DMS53 treated with DMSO at 0.1 percent for 48 hours (cell line): ENCODE data around the gene WDR74.
"Not testable (repeated sequence)": the region's sequence is repeated elsewhere in the genome, so short reads cannot be mapped to it uniquely, and the experiment has no call there.

Experiments used
- DNase-seq: peaks from one replicate; lab custom pipeline; 2025; ENCODE audit not compliant: unreplicated experiment; lab: John Stamatoyannopoulos, UW

Gene WDR74

DNA sequence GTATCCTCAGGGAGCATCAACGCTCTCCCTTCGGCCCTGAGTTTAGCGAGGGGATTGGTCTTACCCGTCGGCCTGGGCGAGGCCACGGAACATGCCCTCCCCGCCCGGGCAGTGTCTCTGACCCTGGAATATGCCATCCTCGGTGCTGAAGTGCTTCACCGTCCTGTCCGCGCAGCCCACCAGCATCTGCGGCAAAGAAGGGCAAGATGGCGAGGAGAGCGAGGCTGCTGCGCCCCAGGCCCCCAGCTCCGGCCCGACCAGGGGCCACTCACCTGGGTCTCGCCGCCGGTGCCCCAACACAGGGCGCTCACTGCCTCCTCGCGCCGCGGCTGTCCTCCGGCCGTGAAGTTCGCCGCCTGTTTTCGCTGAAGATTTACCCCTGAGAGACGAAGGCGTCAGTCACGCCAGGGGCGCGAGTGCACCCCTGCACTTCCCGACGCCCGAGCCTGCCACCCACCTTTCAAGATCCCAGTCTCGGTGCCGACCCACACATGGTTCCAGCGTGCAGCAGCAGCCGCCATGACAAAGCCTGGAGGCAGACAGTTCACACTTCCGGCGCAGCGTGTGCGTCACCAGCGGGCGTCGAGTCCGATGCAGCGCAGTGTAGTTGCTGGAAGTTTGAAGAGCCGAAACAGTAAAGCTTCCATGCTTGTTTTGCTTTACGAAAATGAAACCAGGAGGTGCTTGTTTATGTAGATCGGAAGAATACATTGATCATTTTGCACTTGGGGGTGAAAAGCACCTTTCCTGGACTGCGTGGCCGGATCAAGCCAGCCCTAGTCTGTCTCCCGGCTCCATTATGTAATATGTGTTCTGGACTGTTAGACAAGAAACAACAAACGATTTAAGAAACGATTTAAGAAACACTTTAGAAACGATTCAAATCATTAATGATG lies at the start of gene WDR74:
WDR74 (minus strand) TSS at position 541 of the 896 bp plus-strand sequence; CDS start at position 521, 20 bp downstream.
- DNase-seq, result peak; percentile 86

DNA sequence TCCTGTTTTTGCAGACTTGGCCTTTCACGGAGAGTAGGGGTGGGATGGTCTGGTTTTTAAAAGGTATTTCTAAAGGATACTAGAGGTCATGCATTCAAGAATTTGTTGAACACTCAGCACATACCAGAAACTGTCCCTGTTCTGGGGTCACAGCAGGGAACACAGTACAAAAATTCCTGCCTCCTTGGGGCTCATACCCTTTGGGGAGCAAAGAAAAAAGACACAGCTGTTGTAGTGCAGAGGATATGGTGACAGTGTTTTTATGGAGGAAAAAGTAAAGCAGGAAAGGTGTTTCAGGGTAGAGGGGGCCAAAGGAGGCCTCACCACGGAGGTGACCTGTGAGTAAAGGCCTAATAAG lies 49.7 kb upstream of the WDR74 start:
- DNase-seq, result no peak

DNA sequence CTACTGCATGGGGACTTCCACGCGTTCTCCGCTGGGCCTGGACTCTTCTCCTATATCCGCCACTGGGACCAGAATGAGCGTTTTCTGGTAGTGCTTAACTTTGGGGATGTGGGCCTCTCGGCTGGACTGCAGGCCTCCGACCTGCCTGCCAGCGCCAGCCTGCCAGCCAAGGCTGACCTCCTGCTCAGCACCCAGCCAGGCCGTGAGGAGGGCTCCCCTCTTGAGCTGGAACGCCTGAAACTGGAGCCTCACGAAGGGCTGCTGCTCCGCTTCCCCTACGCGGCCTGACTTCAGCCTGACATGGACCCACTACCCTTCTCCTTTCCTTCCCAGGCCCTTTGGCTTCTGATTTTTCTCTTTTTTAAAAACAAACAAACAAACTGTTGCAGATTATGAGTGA lies 49.0 kb upstream of the WDR74 start:
- DNase-seq, result no peak

DNA sequence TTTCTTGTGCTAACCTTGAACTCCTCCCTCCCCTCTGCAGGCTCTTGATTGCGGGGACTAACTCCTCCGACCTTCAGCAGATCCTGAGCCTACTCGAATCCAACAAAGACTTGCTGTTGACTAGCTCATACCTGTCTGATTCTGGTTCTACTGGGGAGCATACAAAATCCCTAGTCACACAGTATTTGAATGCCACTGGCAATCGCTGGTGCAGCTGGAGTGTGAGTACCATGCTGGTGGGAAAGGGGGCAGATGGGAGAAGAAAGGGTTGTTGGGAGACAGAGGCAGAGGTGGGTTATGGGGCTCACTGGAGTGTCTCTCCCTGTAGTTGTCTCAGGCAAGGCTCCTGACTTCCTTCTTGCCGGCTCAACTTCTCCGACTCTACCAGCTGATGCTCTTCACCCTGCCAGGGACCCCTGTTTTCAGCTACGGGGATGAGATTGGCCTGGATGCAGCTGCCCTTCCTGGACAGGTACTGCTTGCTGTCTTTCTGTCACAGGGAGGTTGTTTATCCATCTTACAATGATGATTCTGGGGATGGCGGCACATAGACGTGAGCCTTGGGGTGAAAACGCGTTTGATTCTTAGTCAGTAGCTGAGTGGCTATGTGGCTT lies 45.9 kb upstream of the WDR74 start:
- DNase-seq, result no peak

DNA sequence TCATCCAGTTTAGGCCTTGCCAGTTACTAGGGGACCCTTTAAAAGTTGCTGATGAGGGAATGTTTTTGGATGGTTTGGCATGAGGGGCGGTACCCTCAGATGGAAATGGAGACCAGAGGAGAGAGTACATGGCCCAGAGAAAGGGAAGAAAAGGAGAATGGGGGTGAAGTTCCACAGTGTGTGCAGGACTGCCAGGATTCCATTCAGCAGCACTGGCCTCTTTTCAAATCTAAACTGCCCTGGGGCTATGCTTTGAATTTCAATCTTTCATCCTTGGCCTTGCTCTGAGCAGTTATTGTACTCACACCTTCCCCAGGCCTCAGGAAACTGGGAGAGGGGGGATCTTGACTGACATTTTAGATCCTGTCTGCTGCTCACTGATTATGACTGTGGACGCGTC lies 44.3 kb upstream of the WDR74 start:
- no peak for DNase-seq

DNA sequence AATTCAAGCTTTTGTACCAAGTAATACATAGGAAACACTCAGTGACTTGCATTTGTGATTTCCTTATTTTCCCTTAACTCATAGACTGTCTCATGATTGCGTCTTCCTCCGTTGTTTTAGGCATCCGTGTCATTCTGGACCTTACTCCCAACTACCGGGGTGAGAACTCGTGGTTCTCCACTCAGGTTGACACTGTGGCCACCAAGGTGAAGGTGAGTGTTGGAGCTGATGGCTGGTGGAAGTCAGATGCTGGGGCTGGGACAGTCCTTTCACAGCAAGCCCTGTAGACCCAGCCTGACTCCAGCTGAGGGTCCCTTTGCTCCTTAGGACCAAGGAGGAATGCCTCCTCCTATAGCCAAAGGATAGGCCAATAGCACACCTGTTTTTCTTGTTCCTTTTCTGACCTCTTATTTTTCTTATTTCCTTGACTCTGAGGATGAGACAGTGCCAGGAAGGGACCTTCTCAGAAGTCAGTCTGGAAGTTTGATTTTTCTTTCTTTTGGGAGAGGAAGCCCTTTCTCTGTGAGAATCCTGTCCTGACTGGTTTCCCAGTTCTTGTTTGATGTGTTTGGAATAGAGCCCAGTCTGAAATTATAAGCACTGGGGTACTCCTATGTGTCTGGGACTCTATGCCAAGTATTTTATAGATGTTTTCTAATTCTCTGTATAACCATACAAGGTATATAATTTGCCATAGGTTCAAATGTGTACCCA lies 43.6 kb upstream of the WDR74 start:
- DNase-seq, result no peak

DNA sequence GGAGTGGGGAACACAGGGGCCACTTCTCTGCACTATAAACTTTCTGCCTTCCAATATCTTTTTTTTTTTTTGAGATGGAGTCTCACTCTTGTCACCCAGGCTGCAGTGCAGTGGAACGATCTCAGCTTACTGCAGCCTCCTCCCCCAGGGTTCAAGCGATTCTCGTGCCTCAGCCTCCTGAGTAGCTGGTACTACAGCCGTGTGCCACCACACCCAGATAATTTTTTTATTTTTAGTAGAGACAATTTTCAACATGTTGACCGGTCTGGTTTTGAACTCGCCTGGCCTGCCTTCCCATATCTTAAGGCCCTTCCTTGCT lies 43.0 kb upstream of the WDR74 start:
- DNase-seq, result no peak

DNA sequence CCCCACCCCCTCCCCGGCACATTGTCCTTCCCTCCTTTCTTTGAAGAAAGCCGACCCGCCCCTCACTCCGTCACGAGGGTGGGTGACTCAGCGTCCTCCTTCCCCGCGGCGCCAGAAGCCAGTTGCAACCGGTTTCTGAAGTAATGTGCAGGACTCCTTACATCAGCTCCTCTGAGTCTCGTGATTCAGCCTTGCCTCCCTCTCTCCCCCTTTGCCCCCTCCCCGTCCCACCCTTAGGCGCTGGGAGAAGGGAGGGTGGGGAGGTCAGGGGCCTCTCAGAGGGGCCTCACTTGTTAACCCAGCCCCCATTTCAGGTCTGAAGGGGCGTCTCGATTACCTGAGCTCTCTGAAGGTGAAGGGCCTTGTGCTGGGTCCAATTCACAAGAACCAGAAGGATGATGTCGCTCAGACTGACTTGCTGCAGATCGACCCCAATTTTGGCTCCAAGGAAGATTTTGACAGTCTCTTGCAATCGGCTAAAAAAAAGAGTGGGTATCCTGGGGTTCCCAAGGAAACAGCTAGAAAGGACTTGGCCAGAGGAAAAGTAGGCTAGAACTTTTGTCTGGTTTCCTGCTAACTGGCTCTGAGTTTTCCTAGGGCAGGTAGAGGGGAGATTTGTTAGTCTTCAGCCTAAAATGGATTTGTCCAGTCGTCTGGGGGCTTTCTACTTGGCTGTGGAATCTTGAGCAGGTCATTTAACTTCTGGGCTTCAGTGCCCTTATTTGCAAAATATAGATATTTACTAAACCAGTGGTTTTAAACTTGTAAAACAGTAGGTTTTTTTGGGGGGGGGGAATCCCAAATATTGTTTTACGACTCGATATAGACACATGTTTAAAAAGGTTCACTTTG lies 42.4 kb upstream of the WDR74 start:
- DNase-seq, result peak; percentile 90

DNA sequence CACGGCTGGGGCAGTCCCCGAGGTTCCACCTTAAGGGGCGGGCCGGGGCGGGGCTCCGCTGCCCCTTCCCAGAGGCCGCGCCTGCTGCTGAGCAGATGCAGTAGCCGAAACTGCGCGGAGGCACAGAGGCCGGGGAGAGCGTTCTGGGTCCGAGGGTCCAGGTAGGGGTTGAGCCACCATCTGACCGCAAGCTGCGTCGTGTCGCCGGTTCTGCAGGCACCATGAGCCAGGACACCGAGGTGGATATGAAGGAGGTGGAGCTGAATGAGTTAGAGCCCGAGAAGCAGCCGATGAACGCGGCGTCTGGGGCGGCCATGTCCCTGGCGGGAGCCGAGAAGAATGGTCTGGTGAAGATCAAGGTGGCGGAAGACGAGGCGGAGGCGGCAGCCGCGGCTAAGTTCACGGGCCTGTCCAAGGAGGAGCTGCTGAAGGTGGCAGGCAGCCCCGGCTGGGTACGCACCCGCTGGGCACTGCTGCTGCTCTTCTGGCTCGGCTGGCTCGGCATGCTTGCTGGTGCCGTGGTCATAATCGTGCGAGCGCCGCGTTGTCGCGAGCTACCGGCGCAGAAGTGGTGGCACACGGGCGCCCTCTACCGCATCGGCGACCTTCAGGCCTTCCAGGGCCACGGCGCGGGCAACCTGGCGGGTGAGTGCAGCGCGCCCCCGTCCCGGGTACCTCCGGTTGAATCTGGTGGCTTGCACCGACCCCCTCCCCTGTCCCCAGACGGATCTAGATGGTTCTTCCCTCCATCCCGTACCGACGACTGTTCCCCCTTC lies 41.6 kb upstream of the WDR74 start, which contains the start of gene SLC3A2:
SLC3A2 (plus strand) TSS at position 94 of the 776 bp plus-strand sequence; CDS start at position 222, 128 bp downstream.
- DNase-seq, result peak; percentile 85

DNA sequence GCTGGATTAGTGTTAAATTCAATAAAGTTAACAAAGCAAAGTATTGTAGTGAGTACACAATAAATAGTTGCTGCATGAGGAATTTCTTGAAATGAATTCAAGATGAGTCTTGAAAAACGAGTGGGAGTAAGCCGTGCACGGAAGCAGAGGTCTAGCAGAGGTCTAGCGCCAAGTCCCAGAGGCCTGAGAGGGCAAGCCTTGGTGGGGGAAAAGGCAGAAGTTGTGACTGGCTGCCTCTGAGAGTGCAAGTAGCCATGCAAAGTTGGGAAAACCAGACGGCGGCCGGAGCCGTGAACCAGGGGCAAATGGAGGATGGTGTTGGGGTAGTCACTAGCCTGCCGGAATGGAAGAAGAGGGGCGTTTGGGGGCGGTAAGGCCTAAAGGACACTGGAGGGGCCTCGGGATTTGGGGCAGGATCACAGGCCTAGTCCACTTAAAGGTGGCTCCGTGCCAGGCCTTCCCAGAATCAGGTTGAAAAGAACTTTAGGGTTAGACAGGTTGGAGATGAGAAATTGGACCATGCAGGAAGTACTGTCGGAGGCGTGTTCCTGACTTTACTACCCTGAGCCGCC lies 40.9 kb upstream of the WDR74 start:
- DNase-seq, result no peak

DNA sequence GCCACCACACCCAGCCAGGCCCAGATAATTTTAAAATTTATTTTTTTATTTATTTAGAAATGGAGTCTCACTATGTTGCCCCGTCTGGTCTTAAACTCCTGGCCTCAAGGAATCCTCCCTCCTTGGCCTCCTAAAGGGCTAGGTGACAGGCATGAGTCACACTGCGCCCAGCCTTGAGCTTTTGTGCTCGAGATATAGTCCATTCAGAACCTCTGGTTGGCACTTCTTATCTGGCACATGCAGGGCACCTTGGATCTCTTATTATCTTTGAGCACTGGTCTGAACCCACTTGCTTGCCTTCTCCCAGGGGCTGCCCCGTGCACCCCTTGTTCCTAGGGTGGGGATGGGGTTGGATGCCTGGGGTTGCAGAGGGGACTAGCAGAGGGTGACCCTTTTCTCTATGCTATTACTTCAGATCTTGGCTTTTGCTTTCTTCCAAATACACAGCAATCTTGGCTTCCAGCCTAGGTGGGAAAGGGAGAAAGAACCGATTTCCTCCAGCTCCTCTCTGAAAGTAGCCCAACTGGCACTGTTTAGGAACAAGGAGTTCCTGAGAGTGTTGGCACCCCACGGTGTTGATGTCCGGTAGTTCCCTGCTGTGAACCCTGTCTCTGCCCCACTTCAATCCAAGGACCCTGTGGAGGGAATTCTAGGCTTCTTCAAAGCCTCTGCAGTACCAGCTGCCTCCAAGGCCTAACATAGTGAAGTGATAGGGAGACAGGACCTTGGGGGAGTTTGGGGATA lies 40.0 kb upstream of the WDR74 start:
- no peak for DNase-seq

DNA sequence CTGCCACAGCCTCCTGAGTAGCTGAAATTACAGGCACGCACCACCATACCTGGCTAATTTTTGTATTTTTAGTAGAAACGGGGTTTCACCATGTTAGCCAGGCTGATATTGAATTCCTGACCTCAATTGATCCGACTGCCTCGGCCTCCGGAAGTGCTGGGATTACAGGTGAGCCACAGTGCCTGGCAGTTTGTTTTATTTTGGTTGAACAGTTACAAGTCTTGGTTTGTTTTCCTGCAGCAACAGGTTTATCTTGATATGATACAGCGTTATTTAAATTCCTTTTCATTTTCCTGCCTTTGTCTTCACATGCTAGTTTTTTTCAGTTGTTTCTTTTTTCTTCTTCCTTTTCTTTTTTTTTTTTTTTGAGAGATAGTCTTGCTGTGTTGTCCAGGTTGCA lies 37.3 kb upstream of the WDR74 start:
- no peak for DNase-seq

DNA sequence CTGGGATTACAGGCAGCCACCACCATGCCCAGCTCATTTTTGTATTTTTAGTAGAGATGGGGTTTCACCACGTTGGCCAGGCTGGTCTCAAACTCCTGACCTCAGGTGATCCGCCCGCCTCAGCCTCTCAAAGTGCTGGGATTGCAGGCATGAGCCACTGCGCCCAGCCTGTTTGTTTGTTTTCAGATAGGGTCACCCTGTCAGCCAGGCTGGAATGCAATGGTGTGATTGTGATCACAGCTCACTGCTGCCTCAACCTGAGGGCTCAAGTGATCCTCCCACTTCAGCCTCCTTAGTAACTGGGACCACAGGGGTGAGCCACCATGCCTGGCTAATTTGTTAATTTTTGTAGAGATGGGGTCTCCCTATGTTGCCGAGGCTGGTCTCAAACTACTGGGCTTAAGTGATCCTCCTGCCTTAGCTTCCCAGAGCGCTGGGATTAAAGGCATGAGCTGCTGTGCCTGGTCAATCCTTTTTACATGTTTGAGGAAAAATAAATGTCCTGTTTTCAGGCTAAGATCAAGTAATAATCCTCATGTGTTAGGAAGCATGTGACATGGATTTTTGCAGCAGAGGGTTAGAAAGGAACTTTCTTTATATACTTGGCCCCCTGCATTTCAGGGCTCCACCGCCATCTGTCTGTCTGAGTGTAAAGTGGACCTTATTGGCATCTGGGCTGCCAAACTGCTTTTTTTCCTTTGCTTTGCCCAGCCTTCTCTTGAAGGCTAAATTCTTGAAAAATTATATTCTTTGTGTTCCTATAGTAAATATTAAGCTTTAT lies 36.5 kb upstream of the WDR74 start:
- no peak for DNase-seq

DNA sequence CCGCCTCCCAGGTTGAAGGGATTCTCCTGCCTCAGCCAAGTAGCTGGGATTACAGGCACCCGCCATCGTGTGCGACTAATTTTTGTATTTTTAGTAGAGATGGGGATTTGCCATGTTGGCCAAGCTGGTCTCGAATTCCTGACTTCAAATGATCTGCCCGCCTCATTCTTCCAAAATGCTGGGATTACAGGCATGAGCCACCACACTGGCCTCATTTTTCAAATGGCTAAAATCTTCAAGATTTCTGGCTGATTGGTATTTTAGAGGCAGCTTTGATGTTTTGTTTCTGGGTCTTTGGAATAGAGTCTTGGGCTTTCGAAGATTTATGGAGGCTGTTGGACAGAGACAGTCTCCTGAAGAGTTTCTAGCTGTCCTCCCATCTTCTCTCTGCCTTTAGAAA lies 35.5 kb upstream of the WDR74 start:
- no peak for DNase-seq

DNA sequence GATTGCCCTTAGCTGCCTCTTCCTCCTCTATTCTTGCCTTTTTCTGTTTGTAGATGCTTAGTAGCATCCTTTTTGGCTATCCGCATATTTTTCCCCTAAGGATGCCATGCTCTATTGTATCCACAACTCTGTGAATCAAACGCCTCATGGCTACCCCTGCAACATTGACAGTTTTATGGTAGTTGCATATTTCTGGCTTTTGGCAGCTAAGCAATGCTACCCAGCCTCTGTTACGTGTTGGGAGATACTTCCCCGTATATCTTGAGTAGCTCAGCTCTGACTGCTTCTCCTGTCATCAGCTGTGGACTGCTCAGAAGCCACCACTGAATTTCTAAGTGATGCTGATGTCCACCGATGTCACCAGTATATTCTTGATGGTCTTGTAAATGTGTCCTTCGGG lies 26.2 kb upstream of the WDR74 start:
- DNase-seq, result no peak

DNA sequence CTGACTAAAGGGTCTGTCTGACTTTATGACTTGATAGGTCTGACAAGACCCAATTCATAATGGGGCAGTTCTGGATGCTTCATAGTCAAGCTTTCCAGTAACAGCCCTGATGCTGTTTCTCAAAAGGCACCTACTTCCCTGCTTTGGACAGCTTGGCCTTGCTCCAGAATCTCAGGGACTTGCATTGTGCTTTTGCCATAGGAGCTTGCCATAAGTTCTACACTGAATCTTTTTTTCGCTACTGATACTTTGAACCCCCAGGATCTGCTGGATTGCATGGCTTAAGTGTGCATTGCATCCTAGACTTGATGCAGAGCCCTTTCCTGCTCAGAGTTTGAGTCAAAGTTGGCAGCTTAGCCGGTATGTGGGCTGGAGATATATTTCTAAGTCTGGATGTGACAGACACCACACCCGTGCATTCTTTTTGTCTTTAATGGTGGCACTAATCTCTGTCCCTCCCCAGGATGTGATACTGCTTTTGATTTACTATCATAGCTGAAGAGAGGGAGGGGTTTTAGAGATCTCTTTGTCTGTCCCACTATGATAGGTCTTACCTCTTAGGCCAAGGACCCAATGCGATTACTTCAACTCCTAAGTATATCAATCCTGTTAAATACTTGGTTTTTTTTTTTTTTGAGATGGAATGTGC lies 24.4 kb upstream of the WDR74 start:
- DNase-seq, result no peak

DNA sequence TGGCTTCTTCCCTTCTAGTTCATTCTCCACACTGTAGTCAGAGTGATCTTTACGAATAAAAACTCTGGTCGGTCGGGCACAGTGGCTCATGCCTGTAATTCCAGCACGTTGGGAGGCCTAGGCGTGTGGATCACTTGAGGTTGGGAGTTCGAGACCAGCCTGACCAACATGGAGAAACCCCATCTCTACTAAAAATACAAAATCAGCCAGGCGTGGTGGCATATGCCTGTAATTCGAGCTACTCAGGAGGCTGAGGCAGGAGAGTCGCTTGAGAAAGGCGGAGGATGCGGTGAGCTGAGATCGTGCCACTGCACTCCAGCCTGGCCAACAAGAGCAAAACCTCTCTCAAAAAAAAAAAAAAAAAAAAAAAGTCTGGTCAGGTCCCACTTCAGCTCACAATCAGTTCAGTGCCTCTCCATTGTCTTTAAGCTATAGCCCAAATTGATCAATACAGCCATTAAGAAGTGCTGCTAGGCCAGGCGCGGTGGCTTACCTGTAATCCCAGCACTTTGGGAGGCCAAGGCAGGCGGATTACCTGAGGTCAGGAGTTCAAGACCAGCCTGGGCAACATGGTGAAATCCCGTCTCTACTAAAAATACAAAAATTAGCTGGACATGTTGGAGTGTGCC lies 22.3 kb upstream of the WDR74 start:
- not testable (repeated sequence) for DNase-seq
